Pancreas (tissue), 10 donors: Measurements from ENCODE around the gene ZFYVE27. TPM values are rescaled to one million over a fixed set of nuclear protein-coding genes. Genes with fewer than 3 reads are reported as not detected.

ENCODE experiments used
- ATAC-seq, 4 donors: fragments of 200-7000 bp; cut with Tn5 transposase; one replicate each; pipeline versions ENCODE4 v1.8.0 to v1.9.1; 2020; ENCODE audit warnings: mild to moderate bottlenecking in 4 of 4, moderate library complexity in 4 of 4
- DNase-seq, 6 donors: peaks; one replicate each; pipeline ENCODE4 v3.0.0-alpha.2; 2020
- FAIRE-seq: peaks from 2 replicates; lab custom pipeline; 2012; peaks lifted over from hg19 to GRCh38; lab: Jason Lieb, UNC
- H3K27ac ChIP-seq, 4 donors: fragments of 200-600 bp; sonication (generic); 1 replicate in 3 of 4; 2 replicates in 1 of 4; pipeline versions ENCODE4 v1.5.0 to v1.8.0; 2020
- H3K27me3 ChIP-seq, 4 donors: fragments of 200-600 bp; one replicate each; pipeline ENCODE4 v1.8.0; 2021
- H3K36me3 ChIP-seq, 3 donors: fragments of 200-600 bp; sonication (generic) in 1 of 3; one replicate each; pipeline versions ENCODE4 v1.5.0 to v1.8.0; 2020 to 2021
- H3K4me1 ChIP-seq, 3 donors: fragments of 200-600 bp; one replicate each; pipeline ENCODE4 v1.8.0; 2021
- H3K4me3 ChIP-seq, 4 donors: fragments of 200-600 bp; sonication (generic) in 2 of 4; one replicate each; pipeline versions ENCODE4 v1.5.0 to v1.8.0; 2020 to 2021
- H3K9me3 ChIP-seq, 4 donors: fragments of 200-600 bp; one replicate each; pipeline ENCODE4 v1.8.0; 2021
- CTCF ChIP-seq, 4 donors: fragments of 200-600 bp; sonication (generic) in 3 of 4; IDR thresholded peaks; one replicate each; pipeline versions ENCODE4 v1.5.0 to v1.8.0; 2021; ENCODE audit warnings: antibody characterized with exemption in 4 of 4
- WGBS, 2 donors: extraction: QIAGEN DNeasy Blood & Tissue Kit; methylation state at CpG; one replicate each; pipeline ENCODE4 v1.1.7; 2013; 5-methylcytosine and 5-hydroxymethylcytosine counted together
- intact Hi-C, 3 donors: fragments of 100-400 bp; cut with DNase I; formaldehyde crosslinking; loops; one replicate each; pipeline versions ENCODE4 v1.11.1 to v1.14.2; 2022
- polyA plus RNA-seq, 2 donors: library from polyadenylated mRNA; stranded (reverse); fragments of 200-250 nt; gene quantifications; one replicate each; pipeline ENCODE4 v1.2.3, GENCODE V29; 2013
- total RNA-seq, 6 donors: library from RNA; stranded (reverse); fragmentation: NEBNext Ultra II Directional in 4 of 6; extraction: Animal tissue kit (Norgen Biotek cat#: 25700) in 4 of 6; gene quantifications; one replicate each; pipeline versions ENCODE4 v1.2.1 to v1.2.4, GENCODE V29; 2021 to 2023
- donor health status: healthy with polysubstance abuse.
- donor health status: DM: no; HTN: no; CAD: no; lungs with moderate emphysema.
- donor health status: DM: no; HTN: no; CAD: no.
- donor health status: control.
- donor health status: control.
- donor health status: Bipolar disorder and iron deficiency.
- donor health status: DM: yes; HTN: yes; CAD: no.
- donor health status: DM: no; HTN: no; CAD: no.
- donor health status: DM: no; HTN: no; CAD: no.
- donor health status: DM: yes; HTN: yes; CAD: no.

The ZFYVE27 gene
- total and polyA plus RNA-seq, 8 donors: 11.9 to 34.9 (median 15.5) TPM

DNA sequence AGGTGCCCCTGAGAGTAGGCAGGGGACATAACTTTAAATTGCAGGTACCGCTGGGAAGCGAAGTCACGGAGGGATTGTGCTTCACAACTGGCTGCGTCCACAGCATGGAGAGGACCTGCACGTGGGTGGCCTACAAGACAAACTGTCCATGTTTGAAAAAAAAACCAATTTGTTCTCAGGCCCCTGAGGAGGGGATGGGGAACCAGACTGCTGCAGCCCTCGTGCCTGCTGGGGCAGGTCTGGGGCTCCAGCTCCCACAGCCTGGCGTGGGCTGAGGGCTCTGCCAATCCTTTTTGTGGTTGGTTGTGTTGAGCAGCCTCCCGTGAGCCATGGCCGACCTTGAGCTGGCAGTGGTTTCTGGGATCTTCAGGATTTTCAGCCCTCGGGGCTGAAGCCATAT, 25.1 kb downstream of the ZFYVE27 start:
- intact Hi-C loops: loop anchor here in 1 of 3 donors (5.0 kb wide), 1 partner anchor 105 kb away; no protein-coding TSS in a partner anchor
- Histone ChIP-seq H3K27ac (peak overlapping the region in 3 of 4 donors; percentile 14 to 62 (median 53)), H3K4me1 (peaks cover 0 to 6% (median 0%) of the 10 kb centered on the region in 3 donors), H3K36me3 (peaks cover 0 to 20% (median 8%) of the 10 kb centered on the region in 3 donors), H3K27me3 (no peaks in the 10 kb centered on the region), H3K9me3 (no peaks in the 10 kb centered on the region), H3K4me3 (no peak overlapping the region)
- WGBS, 2 donors: 85 to 87% methylated on average over 10 of the region's 10 CpGs
- ATAC-seq (no peak), DNase-seq (peak in 2 of 6 donors; percentile 52 to 54), FAIRE-seq (no peak)
- TF ChIP-seq CTCF (IDR thresholded peaks at IDR 0.05): no peak

DNA sequence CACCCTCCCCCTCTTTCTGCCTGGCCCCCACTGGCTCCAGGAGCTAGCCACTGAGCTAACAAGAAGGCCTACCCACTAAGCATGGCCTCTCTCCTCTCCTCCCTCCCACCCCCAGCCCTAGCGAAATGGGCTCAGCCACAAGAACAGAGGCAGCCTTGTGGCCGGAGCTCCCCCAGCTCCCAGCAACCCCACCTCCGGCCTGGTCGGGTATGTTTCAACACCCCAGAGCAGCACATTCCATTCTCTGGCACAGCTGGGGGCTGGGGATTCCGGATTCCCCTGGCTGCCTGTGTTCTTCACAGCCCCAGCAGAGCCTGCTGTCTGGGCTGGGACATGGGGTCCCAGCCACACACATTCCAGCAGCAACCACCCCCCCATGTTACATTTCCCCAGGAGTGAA, 25.9 kb downstream of the ZFYVE27 start:
- WGBS, 2 donors: 62 to 85% methylated on average over 5 of the region's 5 CpGs
- peaks cover 0 to 12% (median 5%) of the 10 kb centered on the region in 3 donors for H3K36me3 ChIP-seq
- H3K4me1 ChIP-seq: peaks cover 0 to 6% (median 0%) of the 10 kb centered on the region in 3 donors
- H3K27me3 ChIP-seq: no peaks in the 10 kb centered on the region
- FAIRE-seq (no peak), ATAC-seq (peak; percentile 18 to 65 (median 55)), DNase-seq (peak in 4 of 6 donors; percentile 58 to 75 (median 68))
- intact Hi-C loops: loop anchor here in 1 of 3 donors (5.0 kb wide), 1 partner anchor 104 kb away; no protein-coding TSS in a partner anchor
- H3K4me3 ChIP-seq: no peak overlapping the region
- TF ChIP-seq CTCF (IDR thresholded peaks at IDR 0.05): no peak
- peak overlapping the region; percentile 50 to 62 (median 56) for H3K27ac ChIP-seq
- no peaks in the 10 kb centered on the region for H3K9me3 ChIP-seq

DNA sequence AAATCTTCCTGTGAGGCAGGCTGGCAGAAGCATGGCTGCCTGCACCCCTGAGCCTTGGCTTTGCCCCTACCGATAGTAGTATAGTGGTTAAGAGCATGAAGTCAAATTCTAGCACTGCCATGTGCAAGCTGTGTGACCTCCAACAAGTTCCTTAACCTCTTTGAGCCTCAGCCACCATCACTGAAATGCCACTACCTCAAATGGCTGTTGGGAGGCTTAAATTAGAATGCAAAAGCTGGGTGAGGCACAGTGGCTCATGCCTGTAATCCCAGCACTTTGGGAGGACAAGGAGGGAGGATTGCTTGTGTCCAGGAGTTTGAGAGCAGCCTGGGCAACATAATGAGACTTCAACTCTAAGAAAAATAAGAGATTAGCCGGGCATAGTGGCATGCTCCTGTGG, 26.5 kb downstream of the ZFYVE27 start:
- Histone ChIP-seq H3K27me3 (no peaks in the 10 kb centered on the region), H3K4me3 (no peak overlapping the region), H3K36me3 (peaks cover 0 to 12% (median 5%) of the 10 kb centered on the region in 3 donors), H3K4me1 (peaks cover 0 to 6% (median 0%) of the 10 kb centered on the region in 3 donors), H3K9me3 (no peaks in the 10 kb centered on the region), H3K27ac (peak overlapping the region; percentile 50 to 62 (median 56))
- ATAC-seq (no peak), FAIRE-seq (no peak), DNase-seq (peak in 1 of 6 donors; percentile 13)
- intact Hi-C loops: loop anchor here in 1 of 3 donors (5.0 kb wide), 1 partner anchor 104 kb away; no protein-coding TSS in a partner anchor
- 67 to 75% methylated on average over 2 of the region's 2 CpGs for WGBS, 2 donors
- no peak for TF ChIP-seq CTCF (IDR thresholded peaks at IDR 0.05)

DNA sequence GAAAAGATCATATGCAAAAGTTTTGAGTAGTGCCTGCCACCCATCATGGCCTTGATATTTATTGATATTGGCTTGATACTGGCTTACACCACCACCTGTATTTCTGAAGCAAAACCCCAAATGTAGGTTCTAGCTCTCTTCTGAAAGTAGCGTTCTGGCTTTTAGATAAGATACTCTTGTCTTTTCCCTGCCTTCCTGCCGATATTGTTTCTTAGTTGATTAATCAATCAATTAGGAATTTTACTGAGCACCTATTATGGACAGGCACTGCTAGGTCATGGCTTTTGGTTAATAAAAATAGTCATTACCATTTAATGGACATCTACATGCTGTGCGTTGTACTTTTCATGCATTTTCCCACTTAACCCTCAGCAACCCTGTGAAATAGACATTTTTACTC, 27.0 kb downstream of the ZFYVE27 start:
- no peaks in the 10 kb centered on the region for H3K27me3 ChIP-seq
- intact Hi-C loops: loop anchor here in 1 of 3 donors (5.0 kb wide), 1 partner anchor 103 kb away; no protein-coding TSS in a partner anchor
- peaks cover 0 to 12% (median 5%) of the 10 kb centered on the region in 3 donors for H3K36me3 ChIP-seq
- 39 to 57% methylated on average over 3 of the region's 3 CpGs for WGBS, 2 donors
- peak overlapping the region in 3 of 4 donors; percentile 22 to 57 (median 46) for H3K27ac ChIP-seq
- DNase-seq (no peak), FAIRE-seq (no peak), ATAC-seq (no peak)
- H3K4me3 ChIP-seq: no peak overlapping the region
- H3K4me1 ChIP-seq: peaks cover 0 to 6% (median 0%) of the 10 kb centered on the region in 3 donors
- no peaks in the 10 kb centered on the region for H3K9me3 ChIP-seq
- TF ChIP-seq CTCF (IDR thresholded peaks at IDR 0.05): no peak

- intact Hi-C loops: loop anchor here in 1 of 3 donors (5.0 kb wide), 1 partner anchor 103 kb away; no protein-coding TSS in a partner anchor
- WGBS, 2 donors: 71 to 74% methylated on average over 7 of the region's 7 CpGs
- Histone ChIP-seq H3K4me1 (peaks cover 0 to 6% (median 0%) of the 10 kb centered on the region in 3 donors), H3K36me3 (peaks cover 0 to 12% (median 5%) of the 10 kb centered on the region in 3 donors), H3K27ac (peak overlapping the region in 3 of 4 donors; percentile 22 to 57 (median 46)), H3K9me3 (no peaks in the 10 kb centered on the region), H3K4me3 (no peak overlapping the region), H3K27me3 (no peaks in the 10 kb centered on the region)
- peak in 2 of 6 donors; percentile 40 to 41 for DNase-seq
- no peak for FAIRE-seq
- ATAC-seq: peak in 1 of 4 donors; percentile 22
- no peak for TF ChIP-seq CTCF (IDR thresholded peaks at IDR 0.05)
Measured at GRCh38 chr10:97764519-97764931, 27.6 kb downstream of the ZFYVE27 start.
